OCI-LY7 (cell line): Measurements from ENCODE around the gene TGFBRAP1.

Experiments
- CTCF ChIP-seq: fragments of 200-600 bp; sonication (generic); conservative IDR thresholded peaks from 2 replicates; pipeline ENCODE4 v1.5.1; 2014; ENCODE audit warnings: mild to moderate bottlenecking, antibody characterized with exemption, low read length, moderate library complexity, mixed read lengths
- EZH2phosphoT487 ChIP-seq: fragments of 200-600 bp; sonication (generic); IDR thresholded peaks from 2 replicates; pipeline ENCODE4 v1.6.1; 2018; ENCODE audit warnings: low read depth, borderline replicate concordance, mild to moderate bottlenecking, mixed run types, antibody characterized with exemption, low read length, moderate library complexity, mixed read lengths

GRCh38 chr2:105376010-105376409, 46.5 kb upstream of the TGFBRAP1 start:
- TF ChIP-seq CTCF, result no peak
- TF ChIP-seq EZH2phosphoT487, result no peak
